Lower leg skin (tissue), 3 donors: Measurements from ENCODE around the gene HS6ST1.

Source experiments
- POLR2A ChIP-seq, 2 donors: fragments of 450-650 bp; IDR thresholded peaks; one replicate each; pipeline ENCODE4 v1.6.1; 2016 to 2017; ENCODE audit warnings: antibody characterized with exemption in 2 of 2, mild to moderate bottlenecking in 1 of 2, moderate library complexity in 1 of 2
- TF ChIP-seq, protein P1 (sequence below), 3 donors: fragments of 450-650 bp; IDR thresholded peaks; one replicate each; pipeline ENCODE4 v1.5.1; 2016; ENCODE audit warnings: antibody characterized with exemption in 3 of 3, mild to moderate bottlenecking in 3 of 3, moderate library complexity in 2 of 3

DNA sequence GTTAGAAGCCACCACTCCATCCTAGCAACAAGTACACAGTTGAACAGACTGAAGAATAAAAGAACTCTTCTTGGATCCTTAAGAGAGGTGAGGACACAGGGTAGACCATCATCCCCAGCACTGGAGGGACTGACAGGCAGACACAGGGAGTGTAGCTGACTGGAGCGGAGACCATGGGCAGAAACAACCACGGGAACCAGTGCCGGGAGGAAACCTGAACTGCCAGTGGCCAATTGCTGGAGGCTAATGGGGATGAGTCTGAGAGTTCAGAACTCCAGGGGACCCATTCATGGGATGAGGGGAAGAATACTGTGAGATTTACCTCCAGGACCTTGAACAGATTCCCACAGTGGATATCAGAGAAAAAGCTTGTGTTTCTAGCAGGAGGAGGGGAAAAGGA is 76.8 kb downstream of the HS6ST1 start:
- TF ChIP-seq, protein P1, sequence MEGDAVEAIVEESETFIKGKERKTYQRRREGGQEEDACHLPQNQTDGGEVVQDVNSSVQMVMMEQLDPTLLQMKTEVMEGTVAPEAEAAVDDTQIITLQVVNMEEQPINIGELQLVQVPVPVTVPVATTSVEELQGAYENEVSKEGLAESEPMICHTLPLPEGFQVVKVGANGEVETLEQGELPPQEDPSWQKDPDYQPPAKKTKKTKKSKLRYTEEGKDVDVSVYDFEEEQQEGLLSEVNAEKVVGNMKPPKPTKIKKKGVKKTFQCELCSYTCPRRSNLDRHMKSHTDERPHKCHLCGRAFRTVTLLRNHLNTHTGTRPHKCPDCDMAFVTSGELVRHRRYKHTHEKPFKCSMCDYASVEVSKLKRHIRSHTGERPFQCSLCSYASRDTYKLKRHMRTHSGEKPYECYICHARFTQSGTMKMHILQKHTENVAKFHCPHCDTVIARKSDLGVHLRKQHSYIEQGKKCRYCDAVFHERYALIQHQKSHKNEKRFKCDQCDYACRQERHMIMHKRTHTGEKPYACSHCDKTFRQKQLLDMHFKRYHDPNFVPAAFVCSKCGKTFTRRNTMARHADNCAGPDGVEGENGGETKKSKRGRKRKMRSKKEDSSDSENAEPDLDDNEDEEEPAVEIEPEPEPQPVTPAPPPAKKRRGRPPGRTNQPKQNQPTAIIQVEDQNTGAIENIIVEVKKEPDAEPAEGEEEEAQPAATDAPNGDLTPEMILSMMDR (IDR thresholded peaks at IDR 0.05): no peak
- no peak for TF ChIP-seq POLR2A (IDR thresholded peaks at IDR 0.05)
